ENCODE data around the gene MYOM3. TPM values are rescaled to one million over a fixed set of nuclear protein-coding genes. Genes with fewer than 3 reads are reported as not detected.

The MYOM3 gene
- polyA plus RNA-seq, 1 donor from 2014 or later: not detected

DNA sequence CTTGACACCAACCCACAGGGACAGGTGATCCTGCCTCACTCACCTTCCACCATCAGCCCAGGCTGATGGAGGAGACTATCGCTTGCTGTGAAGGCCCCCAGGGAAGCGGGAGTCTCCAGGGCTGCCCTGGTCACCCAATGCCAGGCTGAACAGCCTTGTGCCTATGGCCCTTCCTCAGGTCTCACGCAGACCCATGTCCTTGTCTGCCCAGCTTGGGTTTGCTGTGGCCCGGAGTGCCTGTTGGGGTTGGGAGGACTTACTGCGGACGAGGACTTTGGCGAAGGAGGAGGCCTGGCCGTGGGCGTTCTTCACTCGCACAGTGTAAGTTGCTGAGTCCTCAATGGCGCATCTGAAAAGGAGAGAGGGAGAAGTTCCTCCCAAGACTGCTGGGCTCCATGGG, 14.3 kb downstream of the MYOM3 start:
- H3K9me2 ChIP-seq (ENCODE audit: insufficient read depth, low read length): no peaks in the 10 kb centered on the region

GRCh38 chr1:24096739-24097103, 15.2 kb downstream of the MYOM3 start:
- Histone ChIP-seq H3K27ac (ENCODE audit: low read length) (no peak overlapping the region), H3K9ac (ENCODE audit: low read length) (no peak overlapping the region), H3F3A (ENCODE audit: insufficient read depth, low read length, poor library complexity, severe bottlenecking) (no peaks in the 10 kb centered on the region), H4K20me1 (ENCODE audit: insufficient read depth) (no peaks in the 10 kb centered on the region), H3K4me3 (ENCODE audit: low read length) (no peak overlapping the region), H3K9me3 (ENCODE audit: low read length) (no peaks in the 10 kb centered on the region), H3K27me3 (ENCODE audit: insufficient read depth, low read depth, low read length) (no peaks in the 10 kb centered on the region), H2AFZ (ENCODE audit: low read depth, low read length) (no peak overlapping the region), H3K4me2 (ENCODE audit: low read length) (no peak overlapping the region), H3K36me3 (ENCODE audit: insufficient read depth, low read length) (no peaks in the 10 kb centered on the region), H3K9me2 (ENCODE audit: insufficient read depth, low read length) (no peaks in the 10 kb centered on the region), H3K79me2 (replicated peaks; ENCODE audit: insufficient read depth, low read length) (no peaks in the 10 kb centered on the region)
- no peak for TF ChIP-seq TAF1 (IDR thresholded peaks at IDR 0.05; ENCODE audit: low read depth)
- TF ChIP-seq RAD21 (conservative IDR thresholded peaks at IDR 0.05): no peak
- TF ChIP-seq MXI1 (conservative IDR thresholded peaks at IDR 0.05; ENCODE audit: poor library complexity, severe bottlenecking): no peak
- no peak for TF ChIP-seq EP300 (conservative IDR thresholded peaks at IDR 0.05; ENCODE audit: poor library complexity, severe bottlenecking)
- TF ChIP-seq CTCF (IDR thresholded peaks at IDR 0.05; ENCODE audit: poor library complexity, severe bottlenecking): no peak
- TF ChIP-seq EZH2 (IDR thresholded peaks at IDR 0.05; ENCODE audit: borderline replicate concordance, insufficient read depth, low read length, poor library complexity, severe bottlenecking): no peak
- TF ChIP-seq, protein P1, sequence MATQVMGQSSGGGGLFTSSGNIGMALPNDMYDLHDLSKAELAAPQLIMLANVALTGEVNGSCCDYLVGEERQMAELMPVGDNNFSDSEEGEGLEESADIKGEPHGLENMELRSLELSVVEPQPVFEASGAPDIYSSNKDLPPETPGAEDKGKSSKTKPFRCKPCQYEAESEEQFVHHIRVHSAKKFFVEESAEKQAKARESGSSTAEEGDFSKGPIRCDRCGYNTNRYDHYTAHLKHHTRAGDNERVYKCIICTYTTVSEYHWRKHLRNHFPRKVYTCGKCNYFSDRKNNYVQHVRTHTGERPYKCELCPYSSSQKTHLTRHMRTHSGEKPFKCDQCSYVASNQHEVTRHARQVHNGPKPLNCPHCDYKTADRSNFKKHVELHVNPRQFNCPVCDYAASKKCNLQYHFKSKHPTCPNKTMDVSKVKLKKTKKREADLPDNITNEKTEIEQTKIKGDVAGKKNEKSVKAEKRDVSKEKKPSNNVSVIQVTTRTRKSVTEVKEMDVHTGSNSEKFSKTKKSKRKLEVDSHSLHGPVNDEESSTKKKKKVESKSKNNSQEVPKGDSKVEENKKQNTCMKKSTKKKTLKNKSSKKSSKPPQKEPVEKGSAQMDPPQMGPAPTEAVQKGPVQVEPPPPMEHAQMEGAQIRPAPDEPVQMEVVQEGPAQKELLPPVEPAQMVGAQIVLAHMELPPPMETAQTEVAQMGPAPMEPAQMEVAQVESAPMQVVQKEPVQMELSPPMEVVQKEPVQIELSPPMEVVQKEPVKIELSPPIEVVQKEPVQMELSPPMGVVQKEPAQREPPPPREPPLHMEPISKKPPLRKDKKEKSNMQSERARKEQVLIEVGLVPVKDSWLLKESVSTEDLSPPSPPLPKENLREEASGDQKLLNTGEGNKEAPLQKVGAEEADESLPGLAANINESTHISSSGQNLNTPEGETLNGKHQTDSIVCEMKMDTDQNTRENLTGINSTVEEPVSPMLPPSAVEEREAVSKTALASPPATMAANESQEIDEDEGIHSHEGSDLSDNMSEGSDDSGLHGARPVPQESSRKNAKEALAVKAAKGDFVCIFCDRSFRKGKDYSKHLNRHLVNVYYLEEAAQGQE (IDR thresholded peaks at IDR 0.05; ENCODE audit: borderline replicate concordance): no peak
- no peak for TF ChIP-seq SMC3 (conservative IDR thresholded peaks at IDR 0.05; ENCODE audit: poor library complexity)
- no peak for TF ChIP-seq POLR2AphosphoS5 (IDR thresholded peaks at IDR 0.05)

More for the DNA sequence above, 14.3 kb downstream of the MYOM3 start:
- no peaks in the 10 kb centered on the region for H3K9me3 ChIP-seq (ENCODE audit: low read length)
- H3K4me2 ChIP-seq (ENCODE audit: low read length): no peak overlapping the region
- no peaks in the 10 kb centered on the region for H4K20me1 ChIP-seq (ENCODE audit: insufficient read depth)
- H3F3A ChIP-seq (ENCODE audit: insufficient read depth, low read length, poor library complexity, severe bottlenecking): no peaks in the 10 kb centered on the region
- H3K79me2 ChIP-seq (replicated peaks; ENCODE audit: insufficient read depth, low read length): no peaks in the 10 kb centered on the region
- no peaks in the 10 kb centered on the region for H3K27me3 ChIP-seq (ENCODE audit: insufficient read depth, low read depth, low read length)
- H3K4me3 ChIP-seq (ENCODE audit: low read length): no peak overlapping the region
- TF ChIP-seq POLR2AphosphoS5 (IDR thresholded peaks at IDR 0.05) (no peak), MXI1 (conservative IDR thresholded peaks at IDR 0.05; ENCODE audit: poor library complexity, severe bottlenecking) (no peak), EZH2 (IDR thresholded peaks at IDR 0.05; ENCODE audit: borderline replicate concordance, insufficient read depth, low read length, poor library complexity, severe bottlenecking) (no peak), TAF1 (IDR thresholded peaks at IDR 0.05; ENCODE audit: low read depth) (no peak), CTCF (IDR thresholded peaks at IDR 0.05; ENCODE audit: poor library complexity, severe bottlenecking) (no peak), EP300 (conservative IDR thresholded peaks at IDR 0.05; ENCODE audit: poor library complexity, severe bottlenecking) (no peak), RAD21 (conservative IDR thresholded peaks at IDR 0.05) (no peak), SMC3 (conservative IDR thresholded peaks at IDR 0.05; ENCODE audit: poor library complexity) (no peak)
- TF ChIP-seq, protein P1 (IDR thresholded peaks at IDR 0.05; ENCODE audit: borderline replicate concordance): no peak
- no peak overlapping the region for H2AFZ ChIP-seq (ENCODE audit: low read depth, low read length)
- no peak overlapping the region for H3K9ac ChIP-seq (ENCODE audit: low read length)
- H3K27ac ChIP-seq (ENCODE audit: low read length): no peak overlapping the region
- no peaks in the 10 kb centered on the region for H3K36me3 ChIP-seq (ENCODE audit: insufficient read depth, low read length)

Measured in neural cell (in vitro differentiated cells).